ENCODE data around the gene TMEM175. TPM values are rescaled to one million over a fixed set of nuclear protein-coding genes. Genes with fewer than 3 reads are reported as not detected.

TMEM175 gene
- total and polyA plus RNA-seq, 2 donors from 2014 or later = 26.0 to 31.1 TPM

- no peak for FAIRE-seq
- Histone ChIP-seq H3K27me3 (ENCODE audit: control insufficient read depth, insufficient read depth, low read length) (no peaks in the 10 kb centered on the region), H3K9ac (ENCODE audit: low read length in 3 of 3) (no peak overlapping the region), H3K9me3 (ENCODE audit: control insufficient read depth in 2 of 3, insufficient read depth in 1 of 3, low read length in 3 of 3) (no peaks in the 10 kb centered on the region), H3K4me3 (ENCODE audit: low read length in 3 of 3) (no peak overlapping the region), H3K36me3 (ENCODE audit: control insufficient read depth in 2 of 3, insufficient read depth in 3 of 3, low read length in 3 of 3) (no peaks in the 10 kb centered on the region), H3K4me1 (ENCODE audit: control insufficient read depth in 2 of 3, insufficient read depth in 2 of 3, low read depth in 1 of 3, low read length in 3 of 3) (no peaks in the 10 kb centered on the region), H3K27ac (ENCODE audit: low read depth in 2 of 2, low read length in 2 of 2) (no peak overlapping the region)
- DNase-seq = peak in 2 of 5 donors; percentile 45 to 49
- intact Hi-C loops (cut with DNase I) = no loop called here
- TF ChIP-seq CTCF (IDR thresholded peaks at IDR 0.05; ENCODE audit: borderline replicate concordance, extremely low read depth, insufficient read depth) = no peak
Observed at GRCh38 chr4:946517-947471, 14.5 kb downstream of the TMEM175 start.

GRCh38 chr4:947491-947971, 15.3 kb downstream of the TMEM175 start:
- Histone ChIP-seq H3K27me3 (ENCODE audit: control insufficient read depth, insufficient read depth, low read length) (no peaks in the 10 kb centered on the region), H3K4me3 (ENCODE audit: low read length in 3 of 3) (no peak overlapping the region), H3K9ac (ENCODE audit: low read length in 3 of 3) (no peak overlapping the region), H3K4me1 (ENCODE audit: control insufficient read depth in 2 of 3, insufficient read depth in 2 of 3, low read depth in 1 of 3, low read length in 3 of 3) (no peaks in the 10 kb centered on the region), H3K27ac (ENCODE audit: low read depth in 2 of 2, low read length in 2 of 2) (no peak overlapping the region), H3K36me3 (ENCODE audit: control insufficient read depth in 2 of 3, insufficient read depth in 3 of 3, low read length in 3 of 3) (no peaks in the 10 kb centered on the region), H3K9me3 (ENCODE audit: control insufficient read depth in 2 of 3, insufficient read depth in 1 of 3, low read length in 3 of 3) (no peaks in the 10 kb centered on the region)
- FAIRE-seq (no peak), DNase-seq (peak in 1 of 5 donors; percentile 75)
- no peak for TF ChIP-seq CTCF (IDR thresholded peaks at IDR 0.05; ENCODE audit: borderline replicate concordance, extremely low read depth, insufficient read depth)
- intact Hi-C loops (cut with DNase I) = no loop called here

GRCh38 chr4:948101-948935, 16.1 kb downstream of the TMEM175 start:
- H3K4me3 ChIP-seq (ENCODE audit: low read length in 3 of 3) = no peak overlapping the region
- H3K36me3 ChIP-seq (ENCODE audit: control insufficient read depth in 2 of 3, insufficient read depth in 3 of 3, low read length in 3 of 3) = no peaks in the 10 kb centered on the region
- FAIRE-seq (no peak), DNase-seq (peak in 2 of 5 donors; percentile 37 to 57)
- no peaks in the 10 kb centered on the region for H3K9me3 ChIP-seq (ENCODE audit: control insufficient read depth in 2 of 3, insufficient read depth in 1 of 3, low read length in 3 of 3)
- H3K27me3 ChIP-seq (ENCODE audit: control insufficient read depth, insufficient read depth, low read length) = no peaks in the 10 kb centered on the region
- H3K9ac ChIP-seq (ENCODE audit: low read length in 3 of 3) = no peak overlapping the region
- no peak for TF ChIP-seq CTCF (IDR thresholded peaks at IDR 0.05; ENCODE audit: borderline replicate concordance, extremely low read depth, insufficient read depth)
- H3K4me1 ChIP-seq (ENCODE audit: control insufficient read depth in 2 of 3, insufficient read depth in 2 of 3, low read depth in 1 of 3, low read length in 3 of 3) = no peaks in the 10 kb centered on the region
- H3K27ac ChIP-seq (ENCODE audit: low read depth in 2 of 2, low read length in 2 of 2) = no peak overlapping the region
- intact Hi-C loops (cut with DNase I) = no loop called here

All from kidney (tissue), 14 donors.